Measurements from ENCODE around the gene LMAN1L.

LMAN1L gene

DNA sequence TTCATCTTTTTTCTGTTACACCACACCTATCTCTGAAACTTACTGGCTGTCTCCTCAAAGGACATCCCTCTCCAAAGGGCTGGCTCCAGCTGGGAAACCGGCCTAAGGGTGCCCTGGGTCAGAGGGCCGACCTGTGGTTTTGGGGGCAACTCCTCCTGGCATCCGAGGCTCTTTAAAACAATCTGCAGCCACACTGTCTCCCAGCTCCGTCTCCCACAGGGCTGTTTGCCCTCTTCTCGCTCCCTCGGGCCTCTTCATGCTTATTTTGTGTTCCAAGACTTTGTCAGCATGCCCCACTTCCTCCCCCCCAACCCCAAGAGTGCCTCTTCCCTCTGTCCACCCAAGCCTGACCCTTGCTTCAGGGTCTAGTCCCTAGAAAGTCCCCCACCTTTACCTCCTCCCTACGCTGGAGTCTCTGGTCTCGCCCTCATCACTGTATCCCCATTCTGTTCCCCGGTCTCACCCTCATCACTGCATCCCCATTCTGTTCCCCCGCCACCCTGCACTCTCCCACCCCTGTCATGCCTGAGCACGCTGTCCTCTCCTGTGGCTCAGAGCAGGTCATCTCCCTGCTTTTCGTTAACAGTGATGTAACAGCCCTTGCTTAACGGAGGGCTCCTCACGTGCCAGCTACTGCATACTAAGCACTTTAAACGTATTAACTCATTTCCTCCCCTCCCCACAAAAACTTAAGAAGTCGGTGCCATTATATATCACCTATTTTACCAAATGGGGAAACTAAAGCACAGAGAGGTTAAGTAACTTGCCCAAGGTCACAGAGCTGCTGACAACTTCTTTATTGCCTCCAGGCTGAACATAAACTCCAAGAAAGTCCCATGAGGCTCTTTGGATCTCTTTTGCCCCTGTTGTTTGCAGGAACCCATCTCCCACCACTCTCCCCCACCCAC is 31.9 kb upstream of the LMAN1L start:
- Histone ChIP-seq H3K4me3 (peak overlapping the region; percentile 78), H3K27ac (peak overlapping the region; percentile 76), H3K9me3 (ENCODE audit: low read depth, low read length) (no peaks in the 10 kb centered on the region), H3K36me3 (ENCODE audit: insufficient read depth, low read length) (no peaks in the 10 kb centered on the region), H3K9ac (ENCODE audit: insufficient read length) (peak overlapping the region; percentile 46)
- peak; percentile 81 for DNase-seq (ENCODE audit: low read depth, low spot score)
- TF ChIP-seq EZH2 (IDR thresholded peaks at IDR 0.05), result no peak
- no peak for TF ChIP-seq FOXP2 (optimal IDR thresholded peaks at IDR 0.05; ENCODE audit: control extremely low read depth, extremely low read length, insufficient read depth)
- TF ChIP-seq POLR2AphosphoS5 (IDR thresholded peaks at IDR 0.05; ENCODE audit: borderline replicate concordance, low read depth, low read length), result peak; percentile 43; the same call in 1 of the 2 replicates

DNA sequence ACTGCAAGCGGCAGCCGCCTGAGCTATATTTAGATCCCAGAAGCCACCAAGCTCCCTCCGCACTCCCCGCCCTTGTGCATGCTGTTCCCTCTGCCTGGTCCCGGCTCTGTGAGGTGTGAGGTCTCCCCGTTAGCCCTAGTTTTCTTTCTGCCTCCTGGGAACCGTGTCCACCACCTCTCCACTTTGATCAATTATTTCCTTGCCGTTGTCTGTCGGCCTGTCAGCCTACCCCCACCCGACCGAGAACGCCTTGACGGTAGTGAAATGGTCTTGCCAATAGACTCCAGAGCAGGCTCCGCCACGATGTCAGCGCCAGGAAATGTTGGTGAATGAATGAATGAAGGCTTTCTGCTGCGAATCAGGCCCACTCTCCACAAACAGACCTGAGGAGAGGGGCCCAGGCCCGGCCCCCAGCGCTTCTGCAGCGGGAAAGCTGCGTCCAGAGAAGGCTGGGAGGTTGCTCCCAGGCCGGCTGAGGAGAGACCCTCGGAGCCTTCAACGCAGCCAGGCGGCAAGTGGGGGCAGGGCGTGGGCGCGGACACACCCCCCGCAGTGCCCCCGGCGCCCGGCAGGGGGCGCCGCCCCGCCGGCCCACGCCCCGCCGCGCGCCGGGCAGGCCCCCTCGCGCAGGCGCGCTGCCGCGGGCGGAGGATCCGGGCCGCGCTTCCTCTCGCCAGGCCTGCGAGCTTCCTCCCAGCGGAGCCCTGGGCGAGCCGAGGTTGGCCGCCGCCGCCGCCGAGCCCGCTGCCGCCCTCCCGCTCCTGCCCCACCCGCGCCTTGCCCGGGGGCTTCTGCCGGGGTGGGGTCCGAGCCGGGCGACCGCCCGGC is 31.0 kb upstream of the LMAN1L start, which contains the start of gene CSK:
Gene CSK (plus strand): TSS at position 650 of the 828 bp plus-strand sequence. CDS start 16,218 bp downstream, outside the sequence.
- Histone ChIP-seq H3K36me3 (ENCODE audit: insufficient read depth, low read length) (no peaks in the 10 kb centered on the region), H3K4me3 (peak within 1 kb of the TSS; percentile 78), H3K9ac (ENCODE audit: insufficient read length) (peak within 1 kb of the TSS; percentile 88), H3K27ac (peak within 1 kb of the TSS; percentile 76), H3K9me3 (ENCODE audit: low read depth, low read length) (no peaks in the 10 kb centered on the region)
- peak; percentile 6; the same call in 1 of the 2 replicates for TF ChIP-seq POLR2AphosphoS5 (IDR thresholded peaks at IDR 0.05; ENCODE audit: borderline replicate concordance, low read depth, low read length)
- TF ChIP-seq EZH2 (IDR thresholded peaks at IDR 0.05), result no peak
- no peak for DNase-seq (ENCODE audit: low read depth, low spot score)

DNA sequence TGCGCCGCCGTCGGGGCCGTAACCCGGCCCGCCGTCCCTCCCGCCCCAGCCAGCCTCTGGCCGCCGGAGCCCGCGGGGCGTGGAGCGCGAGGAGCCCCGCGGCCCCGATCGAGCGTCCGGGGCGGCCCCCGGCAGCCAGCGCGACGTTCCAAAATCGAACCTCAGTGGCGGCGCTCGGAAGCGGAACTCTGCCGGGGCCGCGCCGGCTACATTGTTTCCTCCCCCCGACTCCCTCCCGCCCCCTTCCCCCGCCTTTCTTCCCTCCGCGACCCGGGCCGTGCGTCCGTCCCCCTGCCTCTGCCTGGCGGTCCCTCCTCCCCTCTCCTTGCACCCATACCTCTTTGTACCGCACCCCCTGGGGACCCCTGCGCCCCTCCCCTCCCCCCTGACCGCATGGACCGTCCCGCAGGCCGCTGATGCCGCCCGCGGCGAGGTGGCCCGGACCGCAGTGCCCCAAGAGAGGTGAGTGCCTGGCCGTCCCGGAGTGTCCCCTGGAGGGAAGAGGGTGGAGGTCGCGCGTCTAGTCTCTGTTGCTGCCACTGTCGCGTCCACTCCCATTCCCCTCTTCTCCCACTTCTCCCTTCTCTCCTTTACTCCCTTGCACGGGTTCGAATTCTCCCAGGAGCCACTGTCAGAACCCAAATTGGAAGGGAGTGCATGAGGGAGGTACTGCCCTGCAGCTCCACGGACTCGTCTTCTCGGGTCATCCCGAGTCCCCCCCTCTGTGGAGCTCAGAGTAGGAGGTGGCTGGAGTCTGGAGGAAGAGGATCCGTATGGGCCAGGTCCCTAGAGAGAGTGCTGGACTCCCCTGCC is 30.2 kb upstream of the LMAN1L start:
- peak overlapping the region; percentile 88 for H3K9ac ChIP-seq (ENCODE audit: insufficient read length)
- DNase-seq (ENCODE audit: low read depth, low spot score), result no peak
- H3K4me3 ChIP-seq, result peak overlapping the region; percentile 78
- H3K36me3 ChIP-seq (ENCODE audit: insufficient read depth, low read length), result no peaks in the 10 kb centered on the region
- TF ChIP-seq POLR2AphosphoS5 (IDR thresholded peaks at IDR 0.05; ENCODE audit: borderline replicate concordance, low read depth, low read length), result no peak
- no peak for TF ChIP-seq FOXP2 (optimal IDR thresholded peaks at IDR 0.05; ENCODE audit: control extremely low read depth, extremely low read length, insufficient read depth)
- no peak for TF ChIP-seq EZH2 (IDR thresholded peaks at IDR 0.05)
- no peaks in the 10 kb centered on the region for H3K9me3 ChIP-seq (ENCODE audit: low read depth, low read length)
- H3K27ac ChIP-seq, result no peak overlapping the region

GRCh38 chr15:74783072-74783807 is 29.4 kb upstream of the LMAN1L start:
- Histone ChIP-seq H3K9me3 (ENCODE audit: low read depth, low read length) (no peaks in the 10 kb centered on the region), H3K9ac (ENCODE audit: insufficient read length) (peak overlapping the region; percentile 88), H3K4me3 (peak overlapping the region; percentile 78), H3K36me3 (ENCODE audit: insufficient read depth, low read length) (no peaks in the 10 kb centered on the region), H3K27ac (0 out of 2 replicates have a peak overlapping the region, but pooled peaks have one; percentile 3)
- DNase-seq (ENCODE audit: low read depth, low spot score), result no peak
- TF ChIP-seq EZH2 (IDR thresholded peaks at IDR 0.05), result no peak
- no peak for TF ChIP-seq POLR2AphosphoS5 (IDR thresholded peaks at IDR 0.05; ENCODE audit: borderline replicate concordance, low read depth, low read length)
- no peak for TF ChIP-seq FOXP2 (optimal IDR thresholded peaks at IDR 0.05; ENCODE audit: control extremely low read depth, extremely low read length, insufficient read depth)

DNA sequence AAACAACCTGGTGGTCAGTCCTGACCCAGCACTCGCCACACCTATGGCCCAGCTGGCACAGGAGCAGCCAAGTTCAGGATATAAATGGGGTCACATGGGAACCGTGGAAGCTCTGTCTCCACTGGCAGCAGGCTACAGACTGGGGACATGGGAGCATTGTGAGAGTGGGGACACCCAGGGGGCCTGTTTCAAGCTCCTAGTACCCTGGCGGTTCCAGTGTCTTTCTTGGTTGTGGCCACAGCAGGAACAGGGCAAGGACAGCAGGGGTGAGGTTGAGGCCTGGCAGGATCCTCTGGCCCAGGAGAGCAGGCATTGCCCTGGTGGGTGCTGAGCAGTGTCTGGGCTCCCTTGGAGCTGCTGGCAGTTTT is 28.8 kb upstream of the LMAN1L start:
- Histone ChIP-seq H3K4me3 (peak overlapping the region; percentile 78), H3K27ac (0 out of 2 replicates have a peak overlapping the region, but pooled peaks have one; percentile 3), H3K9ac (ENCODE audit: insufficient read length) (peak overlapping the region; percentile 88), H3K9me3 (ENCODE audit: low read depth, low read length) (no peaks in the 10 kb centered on the region), H3K36me3 (ENCODE audit: insufficient read depth, low read length) (no peaks in the 10 kb centered on the region)
- TF ChIP-seq EZH2 (IDR thresholded peaks at IDR 0.05), result no peak
- no peak for TF ChIP-seq FOXP2 (optimal IDR thresholded peaks at IDR 0.05; ENCODE audit: control extremely low read depth, extremely low read length, insufficient read depth)
- no peak for TF ChIP-seq POLR2AphosphoS5 (IDR thresholded peaks at IDR 0.05; ENCODE audit: borderline replicate concordance, low read depth, low read length)
- no peak for DNase-seq (ENCODE audit: low read depth, low spot score)

DNA sequence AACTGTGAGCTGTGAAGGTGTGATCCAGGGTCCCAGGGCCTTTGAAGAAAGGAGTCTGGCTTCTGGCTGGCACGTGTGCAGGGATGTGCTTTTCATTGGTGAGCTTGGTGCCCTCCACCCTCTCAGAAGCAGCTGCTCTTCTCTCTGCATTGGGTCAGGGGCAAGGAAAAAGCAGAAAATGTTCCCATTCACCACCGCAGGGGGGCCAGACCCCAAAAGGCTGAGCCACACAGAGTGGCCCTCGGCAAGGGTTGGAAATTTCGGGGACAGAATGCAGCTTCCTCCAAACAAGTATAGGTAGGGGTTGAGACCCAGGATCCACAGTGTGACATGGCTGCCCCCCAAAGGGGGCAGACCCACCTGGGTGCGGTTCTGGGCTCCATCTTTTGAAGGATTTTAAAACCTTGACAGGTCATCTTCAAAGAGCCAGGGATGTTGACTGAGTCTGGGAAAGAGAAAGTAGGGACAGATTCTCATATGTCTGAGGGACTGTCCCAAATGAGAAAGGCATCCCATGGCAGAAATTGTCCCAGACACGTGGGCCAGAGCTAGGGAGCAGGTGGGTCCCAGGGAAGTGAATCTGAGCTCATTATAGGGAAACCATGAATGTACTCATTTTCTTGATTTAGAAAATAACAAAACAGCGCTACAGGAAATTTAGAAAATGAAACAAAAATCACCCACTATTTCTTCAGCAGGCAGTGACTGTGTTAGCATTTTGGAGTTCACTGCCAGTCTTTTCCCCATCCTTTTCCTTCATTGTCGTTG is 28.0 kb upstream of the LMAN1L start:
- no peak for TF ChIP-seq EZH2 (IDR thresholded peaks at IDR 0.05)
- H3K9ac ChIP-seq (ENCODE audit: insufficient read length), result no peak overlapping the region
- H3K9me3 ChIP-seq (ENCODE audit: low read depth, low read length), result no peaks in the 10 kb centered on the region
- H3K4me3 ChIP-seq, result no peak overlapping the region
- no peak for DNase-seq (ENCODE audit: low read depth, low spot score)
- peak overlapping the region; percentile 50; the same call in 1 of the 2 replicates for H3K27ac ChIP-seq
- H3K36me3 ChIP-seq (ENCODE audit: insufficient read depth, low read length), result no peaks in the 10 kb centered on the region

All from SK-N-MC (cell line).